HEK293 (cell line): Measurements from ENCODE around the gene TANK.
A peak's percentile ranks its signal among the peaks of the same experiment; 100 is the strongest.

ENCODE experiments used
- CTCF ChIA-PET: fragments of 350-600 bp; formaldehyde crosslinking; extraction: SDS; loops from one replicate; lab custom pipeline; 2021; ENCODE audit warnings: antibody characterized with exemption; lab: Yijun Ruan, JAX
- POLR2A ChIA-PET: fragments of 300-600 bp; formaldehyde crosslinking; extraction: SDS; loops from one replicate; lab custom pipeline; 2020; ENCODE audit warnings: antibody characterized with exemption, inconsistent platforms; lab: Yijun Ruan, JAX
- H3K27ac ChIP-seq: fragments of 200-500 bp; sonication (Bioruptor generic); 2 replicates; pipeline ENCODE4 v1.5.1; 2014; ENCODE audit warnings: low read depth, low read length, control low read depth, inconsistent platforms; ENCODE audit errors: extremely low read depth
- H3K36me3 ChIP-seq, 2 experiments: fragments of 200-500 bp in 1 of 2; sonication (Bioruptor generic) in 1 of 2; 1 replicate in 1 of 2; 2 replicates in 1 of 2; pipeline ENCODE4 v1.5.1; 2014 to 2017; ENCODE audit warnings: inconsistent platforms in 2 of 2, low read length in 2 of 2; ENCODE audit not compliant: control insufficient read depth in 2 of 2, insufficient read depth in 1 of 2
- H3K4me1 ChIP-seq: fragments of 200-500 bp; sonication (Bioruptor generic); 2 replicates; pipeline ENCODE4 v1.5.1; 2014; ENCODE audit warnings: mild to moderate bottlenecking, low read length, inconsistent platforms; ENCODE audit not compliant: control insufficient read depth, insufficient read depth
- H3K4me3 ChIP-seq: 2 replicates; pipeline ENCODE4 v1.5.1; 2011; ENCODE audit warnings: low read depth, mild to moderate bottlenecking, control low read depth, low read length, moderate library complexity
- H3K9me3 ChIP-seq: fragments of 200-500 bp; sonication (Bioruptor generic); 2 replicates; pipeline ENCODE4 v1.5.1; 2014; ENCODE audit warnings: low read depth, low read length, inconsistent platforms; ENCODE audit not compliant: control insufficient read depth, insufficient read depth
- GLI4 ChIP-seq: fragments of 450-650 bp; formaldehyde crosslinking; IDR thresholded peaks from 2 replicates; pipeline ENCODE4 v1.5.1; 2016; ENCODE audit warnings: missing biosample characterization, missing genetic modification characterization
- GLIS2 ChIP-seq: fragments of 450-650 bp; formaldehyde crosslinking; IDR thresholded peaks from 2 replicates; pipeline ENCODE4 v1.5.1; 2016; ENCODE audit warnings: missing biosample characterization, missing genetic modification characterization
- OVOL3 ChIP-seq: fragments of 450-650 bp; formaldehyde crosslinking; IDR thresholded peaks from 2 replicates; pipeline ENCODE4 v1.5.1; 2016; ENCODE audit warnings: missing biosample characterization, missing genetic modification characterization
- PRDM4 ChIP-seq: fragments of 450-650 bp; formaldehyde crosslinking; IDR thresholded peaks from 2 replicates; pipeline ENCODE4 v1.5.1; 2017; ENCODE audit warnings: missing biosample characterization, missing genetic modification characterization
- SCRT1 ChIP-seq: fragments of 450-650 bp; formaldehyde crosslinking; IDR thresholded peaks from 2 replicates; pipeline ENCODE4 v1.5.1; 2016; ENCODE audit warnings: missing biosample characterization, missing genetic modification characterization, borderline replicate concordance
- SP2 ChIP-seq: fragments of 450-650 bp; formaldehyde crosslinking; IDR thresholded peaks from 2 replicates; pipeline ENCODE4 v1.5.1; 2016; ENCODE audit warnings: missing biosample characterization, missing genetic modification characterization
- SP7 ChIP-seq: fragments of 450-650 bp; formaldehyde crosslinking; IDR thresholded peaks from 2 replicates; pipeline ENCODE4 v1.5.1; 2016; ENCODE audit warnings: missing biosample characterization, missing genetic modification characterization
- ZBTB11 ChIP-seq: fragments of 450-650 bp; formaldehyde crosslinking; conservative IDR thresholded peaks from 2 replicates; pipeline ENCODE4 v1.5.1; 2016; ENCODE audit warnings: low read depth, missing biosample characterization, missing genetic modification characterization
- ZBTB17 ChIP-seq: fragments of 450-650 bp; formaldehyde crosslinking; IDR thresholded peaks from 2 replicates; pipeline ENCODE4 v1.5.1; 2016; ENCODE audit warnings: missing biosample characterization, missing genetic modification characterization
- ZFP41 ChIP-seq: fragments of 450-650 bp; formaldehyde crosslinking; IDR thresholded peaks from 2 replicates; pipeline ENCODE4 v1.5.1; 2016; ENCODE audit warnings: missing biosample characterization, missing genetic modification characterization, borderline replicate concordance
- ZNF184 ChIP-seq: fragments of 450-650 bp; IDR thresholded peaks from 2 replicates; pipeline ENCODE4 v1.5.1; 2018; ENCODE audit warnings: missing biosample characterization, mild to moderate bottlenecking, missing genetic modification characterization
- ZNF19 ChIP-seq: fragments of 450-650 bp; formaldehyde crosslinking; IDR thresholded peaks from 2 replicates; pipeline ENCODE4; 2016; ENCODE audit warnings: missing biosample characterization, missing genetic modification characterization, low read depth
- ZNF214 ChIP-seq: fragments of 450-650 bp; formaldehyde crosslinking; IDR thresholded peaks from 2 replicates; pipeline ENCODE4 v1.5.1; 2017; ENCODE audit warnings: missing biosample characterization, mild to moderate bottlenecking, missing genetic modification characterization, borderline replicate concordance
- ZNF23 ChIP-seq: fragments of 450-650 bp; formaldehyde crosslinking; IDR thresholded peaks from 2 replicates; pipeline ENCODE4 v1.5.1; 2016; ENCODE audit warnings: missing biosample characterization, missing genetic modification characterization, borderline replicate concordance
- ZNF24 ChIP-seq: fragments of 450-650 bp; formaldehyde crosslinking; IDR thresholded peaks from 2 replicates; pipeline ENCODE4 v1.5.1; 2016; ENCODE audit warnings: missing biosample characterization, missing genetic modification characterization
- ZNF391 ChIP-seq: fragments of 450-650 bp; formaldehyde crosslinking; IDR thresholded peaks from 2 replicates; pipeline ENCODE4 v1.5.1; 2016; ENCODE audit warnings: low read depth, missing biosample characterization, missing genetic modification characterization, borderline replicate concordance
- ZNF423 ChIP-seq: fragments of 450-650 bp; formaldehyde crosslinking; IDR thresholded peaks from 2 replicates; pipeline ENCODE4 v1.5.1; 2016; ENCODE audit warnings: missing biosample characterization, missing genetic modification characterization
- ZNF529 ChIP-seq: fragments of 450-650 bp; formaldehyde crosslinking; IDR thresholded peaks from 2 replicates; pipeline ENCODE4 v1.5.1; 2017; ENCODE audit warnings: missing genetic modification characterization, missing biosample characterization; ENCODE audit not compliant: insufficient replicate concordance
- ZNF558 ChIP-seq: fragments of 450-650 bp; formaldehyde crosslinking; IDR thresholded peaks from 2 replicates; pipeline ENCODE4 v1.5.1; 2016; ENCODE audit warnings: missing biosample characterization, missing genetic modification characterization
- ZNF777 ChIP-seq: fragments of 450-650 bp; formaldehyde crosslinking; IDR thresholded peaks from 2 replicates; pipeline ENCODE4 v1.5.1; 2017; ENCODE audit warnings: missing biosample characterization, missing genetic modification characterization, borderline replicate concordance
- ZNF837 ChIP-seq: fragments of 450-650 bp; formaldehyde crosslinking; IDR thresholded peaks from 2 replicates; pipeline ENCODE4 v1.5.1; 2016; ENCODE audit warnings: missing biosample characterization, missing genetic modification characterization
- ZSCAN30 ChIP-seq: fragments of 450-650 bp; IDR thresholded peaks from 2 replicates; pipeline ENCODE4 v1.5.1; 2018; ENCODE audit warnings: missing biosample characterization, mild to moderate bottlenecking, missing genetic modification characterization, moderate library complexity
- TF ChIP-seq, protein P1 (sequence below): fragments of 450-650 bp; formaldehyde crosslinking; IDR thresholded peaks from 2 replicates; pipeline ENCODE4 v1.5.1; 2016; ENCODE audit warnings: missing biosample characterization, missing genetic modification characterization

TANK gene

GRCh38 chr2:161237392-161238264, 77.4 kb downstream of the TANK start (continued):
- no peak for TF ChIP-seq ZBTB11 (tag by site-specific recombination)

DNA sequence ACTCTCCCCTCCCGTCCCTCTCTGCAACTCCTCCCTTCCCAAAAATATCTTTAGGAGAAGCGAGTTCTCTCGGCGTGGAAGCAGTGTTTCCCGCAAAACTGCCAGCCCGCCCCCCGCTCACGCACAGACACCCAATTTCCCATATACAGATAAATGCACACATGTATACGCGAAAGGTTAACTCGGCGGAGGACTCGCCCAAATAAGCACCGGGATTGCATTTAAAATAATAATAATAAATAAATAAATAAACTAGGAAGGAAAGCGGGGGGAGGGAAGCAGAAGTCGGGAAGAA, 78.0 kb downstream of the TANK start:
- TF ChIP-seq ZNF184 (tag by site-specific recombination) (no peak), ZNF837 (tag by site-specific recombination) (no peak), ZNF23 (no peak), ZNF391 (tag by site-specific recombination) (no peak)
- TF ChIP-seq, all 188 proteins: peak for 0
- CTCF ChIA-PET, result interaction anchor here (1.9 kb wide), 2 partner anchors 12 to 36 kb away, joined by 5 to 7 read pairs; no protein-coding TSS in a partner anchor
- Histone ChIP-seq H3K4me3 (peak overlapping the region; percentile 42), H3K9me3 (no peaks in the 10 kb centered on the region), H3K4me1 (no peaks in the 10 kb centered on the region), H3K27ac (no peak overlapping the region), H3K36me3 (peaks cover 0 to 3% of the 10 kb centered on the region in 2 experiments; a peak in 2 of 3 replicates)
- POLR2A ChIA-PET, result no interaction called here

- H3K27ac ChIP-seq, result no peak overlapping the region; the same call in 1 of the 2 replicates
- peak overlapping the region; percentile 42 for H3K4me3 ChIP-seq
- H3K9me3 ChIP-seq, result no peaks in the 10 kb centered on the region
- POLR2A ChIA-PET, result no interaction called here
- H3K36me3 ChIP-seq, result peaks cover 0 to 3% of the 10 kb centered on the region in 2 experiments; a peak in 2 of 3 replicates
- CTCF ChIA-PET, result interaction anchor here (1.9 to 3.6 kb wide), 3 partner anchors 12 to 35 kb away, joined by 5 to 36 read pairs (median 7); no protein-coding TSS in a partner anchor
- H3K4me1 ChIP-seq, result no peaks in the 10 kb centered on the region
- TF ChIP-seq OVOL3 (tag by site-specific recombination) (no peak), ZNF529 (tag by site-specific recombination) (no peak), ZNF558 (tag by site-specific recombination) (no peak), ZNF24 (tag by site-specific recombination) (0 out of 2 replicates have a peak, but pooled peaks have one; percentile 24), PRDM4 (no peak), GLI4 (tag by site-specific recombination) (no peak), ZFP41 (no peak), SP7 (tag by site-specific recombination) (peak; percentile 70), GLIS2 (no peak), ZSCAN30 (tag by site-specific recombination) (0 out of 2 replicates have a peak, but pooled peaks have one; percentile 27), ZNF214 (tag by site-specific recombination) (no peak), ZNF19 (tag by site-specific recombination) (no peak), ZBTB17 (tag by site-specific recombination) (no peak), ZNF423 (tag by site-specific recombination) (no peak), SCRT1 (no peak), SP2 (tag by site-specific recombination) (peak; percentile 73), ZNF777 (no peak)
- TF ChIP-seq, protein P1, sequence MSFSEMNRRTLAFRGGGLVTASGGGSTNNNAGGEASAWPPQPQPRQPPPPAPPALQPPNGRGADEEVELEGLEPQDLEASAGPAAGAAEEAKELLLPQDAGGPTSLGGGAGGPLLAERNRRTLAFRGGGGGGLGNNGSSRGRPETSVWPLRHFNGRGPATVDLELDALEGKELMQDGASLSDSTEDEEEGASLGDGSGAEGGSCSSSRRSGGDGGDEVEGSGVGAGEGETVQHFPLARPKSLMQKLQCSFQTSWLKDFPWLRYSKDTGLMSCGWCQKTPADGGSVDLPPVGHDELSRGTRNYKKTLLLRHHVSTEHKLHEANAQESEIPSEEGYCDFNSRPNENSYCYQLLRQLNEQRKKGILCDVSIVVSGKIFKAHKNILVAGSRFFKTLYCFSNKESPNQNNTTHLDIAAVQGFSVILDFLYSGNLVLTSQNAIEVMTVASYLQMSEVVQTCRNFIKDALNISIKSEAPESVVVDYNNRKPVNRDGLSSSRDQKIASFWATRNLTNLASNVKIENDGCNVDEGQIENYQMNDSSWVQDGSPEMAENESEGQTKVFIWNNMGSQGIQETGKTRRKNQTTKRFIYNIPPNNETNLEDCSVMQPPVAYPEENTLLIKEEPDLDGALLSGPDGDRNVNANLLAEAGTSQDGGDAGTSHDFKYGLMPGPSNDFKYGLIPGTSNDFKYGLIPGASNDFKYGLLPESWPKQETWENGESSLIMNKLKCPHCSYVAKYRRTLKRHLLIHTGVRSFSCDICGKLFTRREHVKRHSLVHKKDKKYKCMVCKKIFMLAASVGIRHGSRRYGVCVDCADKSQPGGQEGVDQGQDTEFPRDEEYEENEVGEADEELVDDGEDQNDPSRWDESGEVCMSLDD (tag by site-specific recombination), result no peak
Measured at GRCh38 chr2:161238560-161239325, 78.5 kb downstream of the TANK start.
